ENCODE data around the gene ARHGEF7.

- no peak for TF ChIP-seq CTCF (IDR thresholded peaks at IDR 0.05)
- no peak for TF ChIP-seq POLR2A (IDR thresholded peaks at IDR 0.05)
Observed at GRCh38 chr13:111201304-111201940, 86.3 kb downstream of the ARHGEF7 start.

All from lower leg skin (tissue), 3 donors.